Uterus (tissue), 2 donors: ENCODE measurements around the gene CMKLR1.

Source experiments
- CTCF ChIP-seq, 4 experiments: fragments of 200-600 bp in 2 of 4; fragments of 450-650 bp in 2 of 4; sonication (generic) in 2 of 4; IDR thresholded peaks; one replicate each; pipeline ENCODE4 v1.5.1; 2016 to 2019; ENCODE audit warnings: antibody characterized with exemption in 4 of 4, mild to moderate bottlenecking in 2 of 4, moderate library complexity in 1 of 4
- POLR2A ChIP-seq, 2 donors: fragments of 450-650 bp; IDR thresholded peaks; one replicate each; pipeline ENCODE4 v1.6.1; 2016; ENCODE audit warnings: antibody characterized with exemption in 2 of 2, mild to moderate bottlenecking in 1 of 2, moderate library complexity in 1 of 2

- no peak for TF ChIP-seq CTCF (IDR thresholded peaks at IDR 0.05)
- TF ChIP-seq POLR2A (IDR thresholded peaks at IDR 0.05), result no peak
Measured at GRCh38 chr12:108382437-108382801, 43.3 kb upstream of the CMKLR1 start.
